ENCODE data around the gene NOTCH1. TPM values are rescaled to one million over a fixed set of nuclear protein-coding genes. Genes with fewer than 3 reads are reported as not detected.

NOTCH1 gene
- 17.8 and 20.9 TPM in 2 replicates for total RNA-seq
- polyA plus RNA-seq: 7.1 and 7.3 TPM in 2 replicates

DNA sequence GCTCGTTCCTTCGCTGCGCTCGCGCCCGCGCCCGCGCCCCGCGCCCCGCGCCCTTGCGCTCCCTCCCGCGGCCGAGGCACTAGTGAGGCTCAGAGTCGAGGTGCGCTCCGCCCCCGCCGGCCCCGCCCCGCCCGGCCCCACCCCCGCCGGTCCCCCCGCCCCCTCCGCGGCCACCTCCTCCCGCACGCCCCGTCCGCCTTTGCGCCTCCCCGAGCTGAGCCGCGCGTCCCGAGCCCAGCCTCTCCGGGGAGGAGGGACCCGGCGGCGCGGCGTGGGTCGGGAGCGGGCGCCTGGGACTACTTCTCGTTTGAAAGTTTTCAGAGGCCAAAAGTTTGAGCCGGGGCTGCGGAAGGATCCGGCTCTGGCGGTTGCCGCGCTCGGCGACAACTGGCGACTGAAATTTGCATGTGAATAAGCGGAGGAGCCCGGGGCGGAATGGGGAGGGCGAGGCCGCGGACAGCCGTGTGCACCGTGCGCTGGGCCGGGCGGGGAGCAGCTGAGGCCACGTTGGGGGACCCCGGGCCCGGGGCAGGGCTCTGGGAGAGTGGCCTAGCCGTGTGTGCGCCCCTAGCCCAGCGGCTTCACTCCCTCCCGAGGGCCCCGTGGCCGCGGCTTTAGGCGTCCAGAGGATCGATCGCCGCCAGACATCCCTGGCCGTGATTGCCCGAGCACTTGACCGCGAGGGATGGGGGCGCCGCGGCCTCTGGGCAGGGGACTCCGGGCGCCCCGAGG lies at the start of gene NOTCH1:
NOTCH1 (minus strand) TSS at position 84 of the 732 bp plus-strand sequence. CDS start 262 bp downstream, outside the sequence.
- H3K4me3 ChIP-seq: peak within 1 kb of the TSS; percentile 99
- DNase-seq (ENCODE audit: low read depth in 1 of 2, low spot score in 1 of 2): peak; percentile 93 to 96
- H3K9me3 ChIP-seq (ENCODE audit: low read depth): no peaks in the 10 kb centered on the region
- TF ChIP-seq, protein P1, sequence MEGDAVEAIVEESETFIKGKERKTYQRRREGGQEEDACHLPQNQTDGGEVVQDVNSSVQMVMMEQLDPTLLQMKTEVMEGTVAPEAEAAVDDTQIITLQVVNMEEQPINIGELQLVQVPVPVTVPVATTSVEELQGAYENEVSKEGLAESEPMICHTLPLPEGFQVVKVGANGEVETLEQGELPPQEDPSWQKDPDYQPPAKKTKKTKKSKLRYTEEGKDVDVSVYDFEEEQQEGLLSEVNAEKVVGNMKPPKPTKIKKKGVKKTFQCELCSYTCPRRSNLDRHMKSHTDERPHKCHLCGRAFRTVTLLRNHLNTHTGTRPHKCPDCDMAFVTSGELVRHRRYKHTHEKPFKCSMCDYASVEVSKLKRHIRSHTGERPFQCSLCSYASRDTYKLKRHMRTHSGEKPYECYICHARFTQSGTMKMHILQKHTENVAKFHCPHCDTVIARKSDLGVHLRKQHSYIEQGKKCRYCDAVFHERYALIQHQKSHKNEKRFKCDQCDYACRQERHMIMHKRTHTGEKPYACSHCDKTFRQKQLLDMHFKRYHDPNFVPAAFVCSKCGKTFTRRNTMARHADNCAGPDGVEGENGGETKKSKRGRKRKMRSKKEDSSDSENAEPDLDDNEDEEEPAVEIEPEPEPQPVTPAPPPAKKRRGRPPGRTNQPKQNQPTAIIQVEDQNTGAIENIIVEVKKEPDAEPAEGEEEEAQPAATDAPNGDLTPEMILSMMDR (IDR thresholded peaks at IDR 0.05; ENCODE audit: low read depth, low read length): no peak
- H3K4me1 ChIP-seq (ENCODE audit: low read depth): peaks cover 12% of the 10 kb centered on the region
- no peaks in the 10 kb centered on the region for H3K27me3 ChIP-seq
- peak within 1 kb of the TSS; percentile 70 for H3K27ac ChIP-seq
- H3K36me3 ChIP-seq: no peaks in the 10 kb centered on the region

DNA sequence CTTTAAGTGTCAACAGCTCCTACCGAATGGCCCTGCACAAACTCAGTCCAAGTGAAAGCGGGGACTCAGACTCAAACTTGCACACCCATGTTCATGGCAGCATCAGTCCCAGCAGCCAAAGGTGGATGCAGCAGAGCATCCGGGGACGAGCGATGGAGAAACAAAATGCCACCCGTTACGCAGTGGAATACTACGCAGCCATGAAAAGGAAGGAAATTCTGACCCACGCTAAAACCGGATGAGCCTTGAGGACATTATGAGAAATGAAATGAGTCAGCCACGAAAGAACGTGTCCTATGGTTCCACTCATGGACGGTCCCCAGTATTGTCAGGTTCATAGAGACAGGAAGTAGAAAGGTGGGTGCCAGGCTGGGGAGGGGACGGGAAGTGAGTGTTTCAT lies 48.6 kb upstream of the NOTCH1 start:
- TF ChIP-seq, protein P1 (IDR thresholded peaks at IDR 0.05; ENCODE audit: low read depth, low read length): no peak
- DNase-seq (ENCODE audit: low read depth in 1 of 2, low spot score in 1 of 2): no peak
- no peaks in the 10 kb centered on the region for H3K36me3 ChIP-seq
- no peak overlapping the region for H3K27ac ChIP-seq
- no peaks in the 10 kb centered on the region for H3K4me1 ChIP-seq (ENCODE audit: low read depth)
- H3K27me3 ChIP-seq: no peaks in the 10 kb centered on the region
- H3K4me3 ChIP-seq: no peak overlapping the region
- H3K9me3 ChIP-seq (ENCODE audit: low read depth): no peaks in the 10 kb centered on the region

DNA sequence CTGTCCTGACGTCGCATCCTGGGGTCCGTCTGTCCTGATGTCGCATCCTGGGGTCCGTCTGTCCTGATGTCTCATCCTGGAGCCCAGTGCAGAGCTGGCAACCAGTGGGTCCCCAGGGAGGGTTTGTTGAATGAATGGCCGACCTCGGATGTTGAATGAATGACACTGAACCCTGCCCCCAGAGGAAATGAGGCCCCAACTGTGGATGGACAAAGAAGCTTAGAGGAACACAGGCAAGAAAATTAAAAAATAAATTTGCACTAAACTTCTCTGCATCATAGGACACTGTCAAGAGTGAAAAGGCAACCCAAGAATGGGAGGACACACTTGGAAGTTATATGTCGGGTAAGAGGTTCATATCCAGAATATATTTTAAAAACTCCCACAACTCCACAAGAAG lies 47.7 kb upstream of the NOTCH1 start:
- H3K4me1 ChIP-seq (ENCODE audit: low read depth): peaks cover 7% of the 10 kb centered on the region
- H3K9me3 ChIP-seq (ENCODE audit: low read depth): no peaks in the 10 kb centered on the region
- TF ChIP-seq, protein P1 (IDR thresholded peaks at IDR 0.05; ENCODE audit: low read depth, low read length): no peak
- DNase-seq (ENCODE audit: low read depth in 1 of 2, low spot score in 1 of 2): no peak
- no peak overlapping the region for H3K4me3 ChIP-seq
- H3K36me3 ChIP-seq: no peaks in the 10 kb centered on the region
- H3K27me3 ChIP-seq: no peaks in the 10 kb centered on the region
- no peak overlapping the region for H3K27ac ChIP-seq

DNA sequence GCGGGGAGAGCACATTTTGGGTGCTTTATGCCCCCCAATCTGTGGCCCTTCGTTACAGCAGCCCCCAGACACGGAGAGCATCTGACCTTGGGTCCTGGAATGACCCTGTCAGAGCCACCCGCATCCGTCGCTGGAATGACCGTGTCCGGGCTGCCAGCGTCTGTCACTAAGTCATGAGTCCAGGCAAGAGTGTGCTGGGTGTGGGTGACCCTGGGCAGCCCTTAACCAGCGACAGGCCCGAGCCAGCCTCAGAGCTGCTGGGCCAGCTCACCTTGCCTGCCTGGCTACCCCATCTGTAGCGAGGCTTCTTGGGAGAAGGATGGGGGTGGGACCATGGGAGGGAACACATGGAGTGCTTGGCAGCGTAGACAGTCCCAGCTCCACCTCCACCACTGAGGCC lies 46.8 kb upstream of the NOTCH1 start:
- H3K27ac ChIP-seq: no peak overlapping the region
- DNase-seq (ENCODE audit: low read depth in 1 of 2, low spot score in 1 of 2): no peak
- no peaks in the 10 kb centered on the region for H3K27me3 ChIP-seq
- H3K4me3 ChIP-seq: no peak overlapping the region
- TF ChIP-seq, protein P1 (IDR thresholded peaks at IDR 0.05; ENCODE audit: low read depth, low read length): no peak
- peaks cover 16% of the 10 kb centered on the region for H3K4me1 ChIP-seq (ENCODE audit: low read depth)
- H3K9me3 ChIP-seq (ENCODE audit: low read depth): no peaks in the 10 kb centered on the region
- H3K36me3 ChIP-seq: no peaks in the 10 kb centered on the region

DNA sequence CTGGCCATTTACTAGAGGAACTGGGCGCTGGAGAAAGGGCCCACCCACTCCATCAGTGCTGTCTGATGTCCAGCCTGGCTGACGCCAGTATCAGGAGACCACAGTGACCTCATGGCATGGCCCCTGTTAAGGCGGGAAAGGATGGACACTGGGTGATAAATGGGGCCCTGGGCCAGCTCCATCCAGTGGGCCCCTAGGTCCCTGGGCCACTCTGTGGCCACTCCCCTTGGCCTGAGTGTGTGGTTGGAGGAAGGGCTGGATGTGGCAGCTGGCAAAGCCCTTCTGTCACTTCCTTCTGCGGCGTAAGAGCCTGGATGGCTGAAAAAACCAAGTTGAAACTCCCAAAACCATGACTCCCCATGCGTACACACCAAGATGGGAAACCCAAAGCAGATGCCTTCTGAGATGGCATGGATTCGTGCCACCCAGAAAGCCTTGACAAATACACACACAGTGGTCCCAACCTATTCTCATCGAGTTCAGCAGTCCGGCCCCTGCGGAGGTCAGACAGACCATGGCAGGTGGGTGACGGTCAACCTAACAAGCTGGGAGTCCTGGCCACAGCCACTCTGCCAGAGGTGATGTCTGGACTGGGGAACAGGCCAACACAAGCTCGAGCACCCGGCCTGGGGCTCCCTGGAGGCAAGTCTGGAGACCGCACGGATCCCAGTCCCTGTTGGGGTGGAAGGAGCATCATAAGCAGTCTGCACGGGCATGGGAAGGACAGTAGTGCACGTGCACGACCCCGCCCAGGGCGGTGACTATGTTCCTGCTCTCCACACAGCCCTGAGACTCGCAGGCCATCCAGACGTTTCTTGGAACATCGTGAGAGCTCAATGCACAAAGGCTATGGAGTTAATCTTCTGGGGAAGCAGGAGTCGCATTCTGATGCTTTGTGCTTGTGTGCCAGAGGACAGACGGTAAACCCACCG lies 45.2 kb upstream of the NOTCH1 start:
- TF ChIP-seq, protein P1 (IDR thresholded peaks at IDR 0.05; ENCODE audit: low read depth, low read length): no peak
- Histone ChIP-seq H3K4me1 (ENCODE audit: low read depth) (peaks cover 22% of the 10 kb centered on the region), H3K4me3 (no peak overlapping the region), H3K27me3 (no peaks in the 10 kb centered on the region), H3K9me3 (ENCODE audit: low read depth) (no peaks in the 10 kb centered on the region), H3K36me3 (no peaks in the 10 kb centered on the region), H3K27ac (no peak overlapping the region)
- no peak for DNase-seq (ENCODE audit: low read depth in 1 of 2, low spot score in 1 of 2)
